HCT116 (cell line): ENCODE measurements around the gene HSPB7. TPM values are rescaled to one million over a fixed set of nuclear protein-coding genes. Genes with fewer than 3 reads are reported as not detected.

Experiments
- ATAC-seq: fragments of 200-7000 bp; cut with Tn5 transposase; 2 replicates; pipeline ENCODE4 v1.9.1; 2020; ENCODE audit warnings: mild to moderate bottlenecking, moderate library complexity
- BruUV-seq: library from RNA; stranded (reverse); fragments of 400-500 nt; replicated peaks from 2 replicates; lab custom pipeline; 2021; lab: Mats Ljungman, UMichigan
- CTCF ChIA-PET: fragments of 300-600 bp; sonication (Branson Sonifier 250); formaldehyde crosslinking; loops from one replicate; lab custom pipeline; 2021; ENCODE audit warnings: antibody characterized with exemption; lab: Charles Lee
- POLR2A ChIA-PET: fragments of 300-600, 350-600 bp; sonication (Branson Sonifier 250); formaldehyde crosslinking; loops from one replicate; lab custom pipeline; 2021; ENCODE audit warnings: antibody characterized with exemption; lab: Charles Lee
- RAD21 ChIA-PET, 2 experiments: fragments of 300-600 bp; sonication (Branson Sonifier 250); formaldehyde crosslinking; loops; one replicate each; lab custom pipeline; 2023; ENCODE audit warnings: low total read pairs in 2 of 2; ENCODE audit not compliant: uncharacterized antibody in 2 of 2, unreplicated experiment in 2 of 2, low non-redundant PET in 1 of 2; lab: Charles Lee
- DNase-seq: peaks from one replicate; pipeline ENCODE4 v3.0.0-alpha.2; 2010; ENCODE audit warnings: low read depth, low spot score
- H2AFZ ChIP-seq: fragments of 200-600 bp; shearing (Covaris generic), sonication (generic); 2 replicates; pipeline ENCODE4 v1.6.1; 2017; ENCODE audit warnings: low read depth, mixed run types, mixed read lengths, antibody characterized with exemption, low read length; ENCODE audit not compliant: poor library complexity, severe bottlenecking
- H3K27ac ChIP-seq: 2 replicates; pipeline ENCODE4 v1.5.1; 2012; ENCODE audit warnings: low read depth, low read length
- H3K27me3 ChIP-seq: fragments of 200-600 bp; sonication (generic); 2 replicates; pipeline ENCODE4 v1.6.1; 2016; ENCODE audit warnings: mixed run types, low read length, mixed read lengths; ENCODE audit not compliant: insufficient read depth
- H3K36me3 ChIP-seq, 2 experiments: fragments of 200-500 bp in 1 of 2; fragments of 200-600 bp in 1 of 2; sonication (Bioruptor generic) in 1 of 2; sonication (generic) in 1 of 2; 2 replicates each; pipeline versions ENCODE4 v1.5.1 to v1.6.1; 2014 to 2016; ENCODE audit warnings: low read length in 2 of 2, inconsistent platforms in 1 of 2, mixed read lengths in 1 of 2, mixed run types in 1 of 2; ENCODE audit not compliant: insufficient read depth in 2 of 2, control insufficient read depth in 1 of 2
- H3K4me1 ChIP-seq, 2 experiments: fragments of 200-600 bp in 1 of 2; sonication (generic) in 1 of 2; 2 replicates each; pipeline versions ENCODE4 v1.5.1 to v1.6.1; 2012 to 2017; ENCODE audit warnings: low read length in 2 of 2, inconsistent platforms in 1 of 2, mild to moderate bottlenecking in 1 of 2, mixed read lengths in 1 of 2, mixed run types in 1 of 2, moderate library complexity in 1 of 2; ENCODE audit not compliant: insufficient read depth in 2 of 2, control insufficient read depth in 1 of 2
- H3K4me2 ChIP-seq: fragments of 200-600 bp; sonication (generic); 2 replicates; pipeline ENCODE4 v1.6.1; 2017; ENCODE audit warnings: mixed run types, low read length, mixed read lengths
- H3K4me3 ChIP-seq, 2 experiments: fragments of 200-600 bp in 1 of 2; sonication (generic) in 1 of 2; replicated peaks in 1 of 2; 2 replicates each; pipeline ENCODE4 v1.5.1; 2011 to 2016; ENCODE audit warnings: low read length in 2 of 2, control low read depth in 1 of 2, low read depth in 1 of 2, mild to moderate bottlenecking in 1 of 2, mixed read lengths in 1 of 2, mixed run types in 1 of 2
- H3K79me2 ChIP-seq: fragments of 200-600 bp; sonication (generic); 2 replicates; pipeline ENCODE4 v1.6.1; 2017; ENCODE audit warnings: mild to moderate bottlenecking, mixed run types, low read length, moderate library complexity, mixed read lengths; ENCODE audit not compliant: insufficient read depth
- H3K9ac ChIP-seq: fragments of 200-600 bp; sonication (generic); 2 replicates; pipeline ENCODE4 v1.6.1; 2016; ENCODE audit warnings: low read length, mixed read lengths
- H3K9me2 ChIP-seq: fragments of 200-600 bp; sonication (generic), shearing (Covaris generic); 2 replicates; pipeline ENCODE4 v1.6.1; 2017; ENCODE audit warnings: mixed run types, mild to moderate bottlenecking, moderate library complexity; ENCODE audit not compliant: insufficient read depth
- H3K9me3 ChIP-seq, 2 experiments: fragments of 200-500 bp in 1 of 2; fragments of 200-600 bp in 1 of 2; sonication (Bioruptor generic) in 1 of 2; sonication (generic) in 1 of 2; 2 replicates each; pipeline ENCODE4 v1.6.1; 2014 to 2017; ENCODE audit warnings: low read length in 2 of 2, mixed read lengths in 2 of 2, inconsistent platforms in 1 of 2, low read depth in 1 of 2, mild to moderate bottlenecking in 1 of 2, mixed run types in 1 of 2, moderate library complexity in 1 of 2; ENCODE audit not compliant: control insufficient read depth in 1 of 2, insufficient read depth in 1 of 2
- H4K20me1 ChIP-seq: fragments of 200-600 bp; sonication (generic), shearing (Covaris generic); 2 replicates; pipeline ENCODE4 v1.6.1; 2017; ENCODE audit warnings: mixed run types, mild to moderate bottlenecking, moderate library complexity; ENCODE audit not compliant: insufficient read depth
- ATF3 ChIP-seq: IDR thresholded peaks from 2 replicates; pipeline ENCODE4 v1.6.1; 2012
- EGR1 ChIP-seq: IDR thresholded peaks from 2 replicates; pipeline ENCODE4 v1.6.1; 2012; ENCODE audit warnings: low read depth
- FOSL1 ChIP-seq: IDR thresholded peaks from 2 replicates; pipeline ENCODE4 v1.6.1; 2012; ENCODE audit warnings: low read depth
- SP1 ChIP-seq: IDR thresholded peaks from 2 replicates; pipeline ENCODE4 v1.6.1; 2012; ENCODE audit warnings: low read depth
- YY1 ChIP-seq: IDR thresholded peaks from 2 replicates; pipeline ENCODE4 v1.6.1; 2011; ENCODE audit warnings: low read length, low read depth, moderate library complexity, mild to moderate bottlenecking; ENCODE audit not compliant: insufficient replicate concordance; ENCODE audit errors: extremely low read depth
- ZBTB33 ChIP-seq: IDR thresholded peaks from 2 replicates; pipeline ENCODE4 v1.6.1; 2011; ENCODE audit warnings: mild to moderate bottlenecking, low read length, moderate library complexity; ENCODE audit not compliant: insufficient replicate concordance; ENCODE audit errors: extremely low read depth
- ZFX ChIP-seq: fragments of 450-650 bp; IDR thresholded peaks from 2 replicates; pipeline ENCODE4 v1.6.1; 2017
- ZNF274 ChIP-seq: fragments of 200-500 bp; sonication (Bioruptor generic); IDR thresholded peaks from 2 replicates; pipeline ENCODE4 v1.6.1; 2014; ENCODE audit warnings: mild to moderate bottlenecking, low read depth, low read length, inconsistent platforms
- intact Hi-C: fragments of 100-400 bp; cut with micrococcal nuclease; formaldehyde crosslinking; loops from 2 replicates; pipeline ENCODE4 v1.10.0; 2022
- total RNA-seq: library from RNA; stranded (reverse); gene quantifications from one replicate; pipeline ENCODE4 v1.2.1, GENCODE V29; 2021; ENCODE audit not compliant: unreplicated experiment

HSPB7 gene
- total RNA-seq, 1 experiment from 2014 or later = 0.27 TPM

- Histone ChIP-seq H2AFZ (no peak overlapping the region), H3K9ac (no peak overlapping the region), H3K27ac (no peak overlapping the region), H3K79me2 (peaks cover 42% of the 10 kb centered on the region), H3K4me3 (no peak overlapping the region), H3K36me3 (peaks cover 2 to 14% of the 10 kb centered on the region in 2 experiments; a peak in 2 of 4 replicates), H3K9me2 (no peaks in the 10 kb centered on the region), H3K27me3 (no peaks in the 10 kb centered on the region), H3K4me1 (peaks cover 8 to 16% of the 10 kb centered on the region in 2 experiments; a peak in 3 of 4 replicates), H3K9me3 (peaks cover 0 to 4% of the 10 kb centered on the region in 2 experiments; a peak in 1 of 4 replicates)
- intact Hi-C loops = no loop called here
- DNase-seq (no peak), ATAC-seq (no peak)
- POLR2A ChIA-PET = no interaction called here
- CTCF ChIA-PET = no interaction called here
- TF ChIP-seq SP1 = no peak
- TF ChIP-seq, all 23 proteins: peak for 0
- H3K4me2 ChIP-seq = no peak overlapping the region
- TSS peak; percentile 10 for BruUV-seq
- H4K20me1 ChIP-seq = no peaks in the 10 kb centered on the region
- RAD21 ChIA-PET = no interaction called here
These were observed 45.4 kb downstream of the HSPB7 start for GRCh38 chr1:15972409-15972808.

GRCh38 chr1:15970911-15971310 is 46.9 kb downstream of the HSPB7 start:
- Histone ChIP-seq H4K20me1 (no peaks in the 10 kb centered on the region), H3K4me2 (no peak overlapping the region), H3K27ac (no peak overlapping the region), H3K9ac (no peak overlapping the region), H2AFZ (no peak overlapping the region), H3K9me3 (peaks cover 0 to 4% of the 10 kb centered on the region in 2 experiments; a peak in 1 of 4 replicates), H3K36me3 (peaks cover 2 to 14% of the 10 kb centered on the region in 2 experiments; a peak in 2 of 4 replicates), H3K4me3 (no peak overlapping the region), H3K79me2 (peaks cover 52% of the 10 kb centered on the region), H3K27me3 (no peaks in the 10 kb centered on the region), H3K4me1 (peaks cover 3 to 7% of the 10 kb centered on the region in 2 experiments; a peak in 2 of 4 replicates), H3K9me2 (no peaks in the 10 kb centered on the region)
- no TSS peak for BruUV-seq
- ChIA-PET CTCF (no interaction called here), RAD21 (no interaction called here), POLR2A (no interaction called here)
- intact Hi-C loops = no loop called here
- no peak for TF ChIP-seq ZFX
- no peak for TF ChIP-seq ZNF274
- no peak for TF ChIP-seq EGR1
- TF ChIP-seq ZBTB33 = no peak
- TF ChIP-seq SP1 = no peak
- no peak for TF ChIP-seq FOSL1
- TF ChIP-seq YY1 = no peak
- TF ChIP-seq ATF3 = no peak
- DNase-seq = no peak
- no peak for ATAC-seq
